KOPT-K1 (cell line): ENCODE measurements around the gene ANKRD44.
"Not testable (repeated sequence)": the region's sequence is repeated elsewhere in the genome, so short reads cannot be mapped to it uniquely, and the experiment has no call there.

ENCODE experiments used
- H3K27ac ChIP-seq: fragments of 200-600 bp; sonication (generic); 2 replicates; pipeline ENCODE4 v1.5.1; 2016; ENCODE audit warnings: antibody characterized with exemption, mild to moderate bottlenecking, low read depth, low read length; ENCODE audit not compliant: poor library complexity, severe bottlenecking
- H3K36me3 ChIP-seq: fragments of 200-600 bp; sonication (generic); 2 replicates; pipeline ENCODE4 v1.5.1; 2017; ENCODE audit warnings: antibody characterized with exemption, mild to moderate bottlenecking, low read length, moderate library complexity; ENCODE audit not compliant: insufficient read depth
- H3K9me3 ChIP-seq: fragments of 200-600 bp; sonication (generic); 2 replicates; pipeline ENCODE4 v1.5.1; 2017; ENCODE audit warnings: antibody characterized with exemption, low read length, mild to moderate bottlenecking; ENCODE audit not compliant: insufficient read depth, poor library complexity, severe bottlenecking

ANKRD44 gene

GRCh38 chr2:197307236-197307932, 3.2 kb downstream of the ANKRD44 start:
- H3K36me3 ChIP-seq = no peaks in the 10 kb centered on the region
- H3K27ac ChIP-seq = peak overlapping the region; percentile 79
- no peaks in the 10 kb centered on the region for H3K9me3 ChIP-seq

- peak overlapping the region; percentile 79 for H3K27ac ChIP-seq
- no peaks in the 10 kb centered on the region for H3K36me3 ChIP-seq
- H3K9me3 ChIP-seq = no peaks in the 10 kb centered on the region
These were observed 3.9 kb downstream of the ANKRD44 start for GRCh38 chr2:197306696-197307040.

GRCh38 chr2:197306024-197306695, 4.4 kb downstream of the ANKRD44 start:
- Histone ChIP-seq H3K27ac (peak overlapping the region; percentile 79), H3K36me3 (no peaks in the 10 kb centered on the region), H3K9me3 (no peaks in the 10 kb centered on the region)

GRCh38 chr2:197304556-197305011, 6.0 kb downstream of the ANKRD44 start:
- no peak overlapping the region for H3K27ac ChIP-seq
- H3K36me3 ChIP-seq = no peaks in the 10 kb centered on the region

GRCh38 chr2:197300139-197300538, 10.4 kb downstream of the ANKRD44 start:
- Histone ChIP-seq H3K9me3 (no peaks in the 10 kb centered on the region), H3K27ac (no peak overlapping the region), H3K36me3 (no peaks in the 10 kb centered on the region)

More at GRCh38 chr2:197304556-197305011, 6.0 kb downstream of the ANKRD44 start:
- H3K9me3 ChIP-seq = no peaks in the 10 kb centered on the region

GRCh38 chr2:197298609-197299008, 12.0 kb downstream of the ANKRD44 start:
- Histone ChIP-seq H3K9me3 (no peaks in the 10 kb centered on the region), H3K27ac (no peak overlapping the region)

GRCh38 chr2:197297772-197298318, 12.7 kb downstream of the ANKRD44 start:
- H3K36me3 ChIP-seq = no peaks in the 10 kb centered on the region
- H3K27ac ChIP-seq = no peak overlapping the region

More at GRCh38 chr2:197298609-197299008, 12.0 kb downstream of the ANKRD44 start:
- H3K36me3 ChIP-seq = no peaks in the 10 kb centered on the region

GRCh38 chr2:197297266-197297665, 13.3 kb downstream of the ANKRD44 start:
- peak overlapping the region; percentile 45 for H3K27ac ChIP-seq
- H3K36me3 ChIP-seq = no peaks in the 10 kb centered on the region
- H3K9me3 ChIP-seq = no peaks in the 10 kb centered on the region

More at GRCh38 chr2:197297772-197298318, 12.7 kb downstream of the ANKRD44 start:
- H3K9me3 ChIP-seq = no peaks in the 10 kb centered on the region

- H3K36me3 ChIP-seq = no peaks in the 10 kb centered on the region
- H3K27ac ChIP-seq = peak overlapping the region; percentile 45
- H3K9me3 ChIP-seq = no peaks in the 10 kb centered on the region
These were observed 13.7 kb downstream of the ANKRD44 start for GRCh38 chr2:197296835-197297234.

- H3K27ac ChIP-seq = peak overlapping the region; percentile 58
- no peaks in the 10 kb centered on the region for H3K36me3 ChIP-seq
- no peaks in the 10 kb centered on the region for H3K9me3 ChIP-seq
These were observed 16.3 kb downstream of the ANKRD44 start for GRCh38 chr2:197294260-197294659.

- H3K27ac ChIP-seq = peak overlapping the region; percentile 58
- no peaks in the 10 kb centered on the region for H3K9me3 ChIP-seq
- H3K36me3 ChIP-seq = no peaks in the 10 kb centered on the region
These were observed 17.1 kb downstream of the ANKRD44 start for GRCh38 chr2:197293252-197294007.

- H3K27ac ChIP-seq = peak overlapping the region; percentile 58
- no peaks in the 10 kb centered on the region for H3K36me3 ChIP-seq
- no peaks in the 10 kb centered on the region for H3K9me3 ChIP-seq
These were observed 18.0 kb downstream of the ANKRD44 start for GRCh38 chr2:197292619-197293018.

GRCh38 chr2:197287596-197287932, 23.0 kb downstream of the ANKRD44 start:
- H3K9me3 ChIP-seq, H3K36me3 ChIP-seq, H3K27ac ChIP-seq: not testable (repeated sequence)

- no peak overlapping the region for H3K27ac ChIP-seq
- no peaks in the 10 kb centered on the region for H3K36me3 ChIP-seq
- H3K9me3 ChIP-seq = no peaks in the 10 kb centered on the region
These were observed 23.6 kb downstream of the ANKRD44 start for GRCh38 chr2:197286805-197287595.
